A204.1 (cell line): ENCODE results near the gene INPP5D.
"Not testable (repeated sequence)": the region's sequence is repeated elsewhere in the genome, so short reads cannot be mapped to it uniquely, and the experiment has no call there.

Experiments
- FAIRE-seq: peaks from 2 replicates; lab custom pipeline; 2012; peaks lifted over from hg19 to GRCh38; lab: Jason Lieb, UNC

INPP5D gene

DNA sequence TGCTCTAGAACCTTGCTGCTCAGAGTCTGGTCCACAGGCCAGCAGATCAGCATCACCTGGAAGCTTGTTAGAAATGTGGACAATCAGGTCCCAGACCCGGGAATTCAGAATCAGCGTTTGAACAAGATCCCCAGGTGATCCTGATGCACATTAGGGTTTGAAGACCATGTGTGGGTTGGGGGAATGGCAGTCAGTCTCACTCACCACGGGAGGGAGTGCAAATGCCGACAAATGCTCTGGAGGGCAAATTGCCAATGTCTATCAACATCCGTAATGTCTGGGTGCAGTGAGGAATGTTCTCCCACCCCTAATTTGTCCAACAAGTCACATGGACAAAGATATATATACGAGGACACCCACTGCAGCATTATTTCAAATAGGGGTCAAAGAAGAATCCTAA, 34.5 kb downstream of the INPP5D start:
- no peak for FAIRE-seq

DNA sequence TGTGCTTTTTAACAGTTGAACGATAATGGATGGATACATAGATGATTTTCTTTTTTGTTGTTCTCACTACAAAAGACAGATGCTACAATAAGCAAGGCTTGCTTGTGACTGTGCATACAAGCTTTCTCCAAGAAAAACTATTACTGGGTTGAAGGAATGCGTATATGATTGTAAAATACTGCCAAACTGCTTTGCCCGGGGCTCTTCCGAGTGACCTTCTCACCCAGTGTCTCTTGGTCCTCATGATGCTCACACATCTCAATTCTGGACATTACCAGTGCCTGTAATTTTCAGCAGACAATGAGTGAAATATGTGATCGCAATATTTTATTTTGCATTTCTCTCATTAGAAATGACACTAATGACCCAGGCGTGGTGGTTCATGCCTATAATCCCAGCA, 35.9 kb downstream of the INPP5D start:
- no peak for FAIRE-seq

DNA sequence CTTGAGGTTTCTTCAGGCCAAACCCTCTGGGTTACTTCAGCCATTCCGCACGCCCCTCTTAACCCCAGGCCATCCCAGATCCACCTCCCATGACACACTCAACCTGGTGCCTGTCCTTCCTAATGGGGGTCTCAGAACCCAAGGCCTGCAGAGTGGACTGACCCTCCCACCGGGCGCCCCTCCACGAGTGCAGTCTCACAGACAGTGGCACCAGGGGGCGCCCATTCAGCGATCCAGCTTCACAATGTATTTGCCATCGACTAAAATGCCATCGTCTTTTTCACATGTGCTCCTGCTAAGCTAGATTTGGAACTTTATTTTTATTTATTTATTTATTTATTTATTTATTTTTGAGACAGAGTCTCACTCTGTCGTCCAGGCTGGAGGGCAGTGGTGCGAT, 38.5 kb downstream of the INPP5D start:
- no peak for FAIRE-seq

DNA sequence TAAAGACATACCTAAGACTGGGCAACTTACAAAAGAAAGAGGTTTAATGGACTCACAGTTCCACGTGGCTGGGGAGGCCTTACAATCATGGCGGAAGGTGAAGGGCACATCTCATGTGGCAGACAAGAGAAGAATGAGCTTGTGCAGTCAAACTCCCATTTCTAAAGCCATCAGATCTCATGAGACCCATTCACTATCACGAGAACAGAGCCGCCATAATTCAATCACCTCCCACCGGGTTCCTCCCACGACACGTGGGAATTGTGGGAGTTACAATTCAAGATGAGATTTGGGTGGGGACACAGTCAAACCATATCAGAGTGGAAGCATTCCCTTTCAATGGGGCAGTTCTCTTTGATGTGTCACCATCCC, 39.7 kb downstream of the INPP5D start:
- FAIRE-seq: not testable (repeated sequence)

DNA sequence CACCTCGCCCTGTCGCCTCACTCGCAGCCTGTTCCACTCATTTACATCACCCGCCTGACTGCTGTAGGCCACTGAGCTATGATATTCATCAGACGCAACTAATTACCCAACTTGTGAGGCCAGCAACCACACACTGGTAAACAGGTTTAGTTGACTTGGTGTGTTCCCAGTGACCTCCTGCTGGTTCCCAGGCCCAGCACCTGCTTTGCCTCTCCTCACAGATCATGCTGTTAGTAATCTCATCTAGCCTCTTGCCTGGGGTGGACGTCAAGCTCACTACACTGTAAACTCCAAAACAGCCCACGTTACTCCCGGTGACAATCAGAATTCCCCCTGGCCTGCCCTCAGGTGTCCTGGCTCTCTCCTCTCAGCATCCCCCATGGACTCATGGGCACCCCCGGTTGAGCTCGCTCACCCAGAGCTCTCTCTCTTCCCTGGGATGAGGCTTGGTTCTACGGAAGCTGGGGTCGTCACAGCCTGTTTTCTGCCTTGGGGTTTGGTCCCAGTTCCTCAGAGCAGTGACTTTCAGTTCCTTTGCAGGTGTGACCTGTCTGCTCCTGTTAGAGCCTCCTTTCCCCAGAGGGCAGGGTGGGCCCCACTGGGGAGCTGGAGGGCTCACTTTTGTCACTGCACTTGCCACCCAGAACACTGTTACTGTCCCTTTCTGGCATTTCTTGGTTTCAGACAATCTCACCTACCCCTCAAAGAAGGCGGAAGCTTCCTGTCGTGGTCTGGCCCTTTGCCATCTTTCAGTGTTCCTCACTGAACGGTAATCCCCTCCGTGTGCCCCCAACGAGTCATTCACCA, 40.3 kb downstream of the INPP5D start:
- FAIRE-seq: no peak

DNA sequence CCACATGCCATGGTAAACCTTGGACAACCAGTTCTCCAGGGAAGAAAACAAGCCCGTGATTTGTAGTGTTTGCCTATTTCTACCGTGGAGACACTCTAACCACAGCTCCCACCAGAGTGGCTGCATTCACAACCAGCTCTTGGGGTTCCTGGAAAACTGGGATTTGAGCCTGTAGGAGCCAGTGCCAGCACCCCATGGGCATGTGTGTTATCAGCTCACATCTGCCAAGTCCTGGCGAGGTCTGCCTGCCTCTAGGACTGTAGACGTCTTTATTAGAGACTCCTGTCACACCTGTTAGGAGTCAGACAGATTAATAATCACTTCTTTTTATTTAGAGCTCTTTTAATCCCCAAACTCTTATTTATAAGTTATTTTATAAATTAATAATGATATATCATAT, 41.0 kb downstream of the INPP5D start:
- no peak for FAIRE-seq

DNA sequence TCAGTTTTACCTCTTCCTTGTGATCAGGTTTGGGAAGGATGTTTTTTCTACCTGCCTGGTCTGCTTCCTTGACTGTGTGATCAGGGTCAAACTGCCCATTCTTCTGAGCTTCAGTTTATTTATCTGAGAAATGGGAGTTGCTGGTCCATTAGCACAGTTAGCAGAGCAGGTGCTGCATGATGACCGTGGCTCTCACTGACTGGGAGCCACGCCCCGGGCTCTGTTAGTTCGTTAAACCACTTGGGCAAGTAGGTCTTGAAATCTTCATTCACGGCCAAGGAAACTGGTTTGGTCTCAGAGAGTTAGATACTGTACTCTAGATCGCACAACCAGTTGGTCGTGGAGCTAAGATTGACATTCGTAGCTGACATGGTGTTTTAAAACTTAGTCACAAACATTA, 41.7 kb downstream of the INPP5D start:
- no peak for FAIRE-seq

DNA sequence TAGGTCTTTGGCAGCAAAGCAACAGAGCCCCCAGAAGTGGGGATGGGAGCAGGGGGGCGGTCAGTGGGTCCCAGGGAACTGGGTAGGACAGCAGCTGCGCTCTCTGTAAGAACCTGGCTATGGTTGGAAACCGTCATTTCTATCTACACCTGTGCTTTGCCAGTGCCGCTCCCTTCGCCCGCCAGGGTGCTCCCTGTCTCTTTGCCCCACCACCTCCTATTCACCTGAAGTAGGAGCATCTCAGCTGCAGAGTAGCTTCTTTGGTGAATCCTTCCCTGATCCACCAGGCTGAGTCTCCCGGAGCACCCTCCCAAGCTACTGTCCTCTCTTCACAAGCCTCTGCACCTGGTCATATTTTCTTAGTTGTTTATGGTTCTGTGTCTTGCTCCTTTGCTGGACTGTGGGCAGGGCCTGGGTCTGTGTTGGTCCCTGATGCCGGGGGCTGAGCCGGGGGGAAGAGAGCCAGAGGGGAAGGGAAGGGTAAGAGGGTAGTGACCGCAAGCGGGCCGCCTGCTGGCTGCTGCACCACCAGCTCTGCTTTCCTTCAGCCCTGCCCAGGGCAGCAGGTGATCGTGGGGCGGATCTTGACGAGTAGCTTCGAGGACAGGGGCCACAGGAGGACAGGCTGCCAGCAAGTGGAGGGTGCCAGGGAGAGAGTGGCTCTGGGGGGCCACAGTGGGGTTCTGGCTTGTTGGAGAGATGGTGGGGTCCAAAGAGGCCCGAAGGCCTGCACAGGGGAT, 45.2 kb downstream of the INPP5D start:
- no peak for FAIRE-seq

DNA sequence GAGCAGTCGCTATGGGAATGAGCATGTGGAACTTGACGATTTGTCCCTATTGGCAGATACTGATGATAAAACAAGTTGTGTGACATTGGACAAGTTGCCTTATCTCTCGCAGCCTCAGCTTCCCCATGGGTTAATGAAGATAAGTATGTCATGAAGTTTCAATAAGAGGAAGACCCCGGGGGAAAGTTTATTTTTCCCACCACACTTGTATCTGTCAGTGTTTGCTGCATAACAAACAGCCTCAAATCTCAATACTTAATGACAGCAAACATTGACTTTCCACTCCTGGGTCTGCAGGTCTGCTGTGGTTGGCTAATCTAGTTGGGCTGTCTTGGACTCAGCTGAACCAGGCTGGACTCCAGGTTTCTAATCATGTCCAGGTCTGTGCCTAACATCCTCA, 45.8 kb downstream of the INPP5D start:
- no peak for FAIRE-seq

DNA sequence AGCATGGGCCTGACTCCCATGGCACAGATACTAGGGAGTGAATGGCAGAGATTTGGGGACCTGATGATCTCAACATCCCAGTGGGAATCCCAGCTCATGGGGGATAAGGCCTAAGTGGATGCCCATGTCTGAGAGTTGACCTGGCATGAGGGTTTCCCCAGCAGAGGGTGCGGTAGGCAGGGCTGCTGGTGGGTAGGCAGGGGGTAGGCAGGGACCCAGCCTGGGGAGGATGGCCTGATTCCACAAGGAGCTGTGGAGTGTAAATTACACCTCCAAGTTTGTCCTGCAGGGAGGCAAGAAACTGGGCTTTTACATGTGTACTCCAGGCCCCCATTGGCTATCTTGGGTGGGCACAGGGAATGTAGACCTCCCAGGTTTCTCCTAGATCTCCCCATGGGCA, 46.9 kb downstream of the INPP5D start:
- no peak for FAIRE-seq

DNA sequence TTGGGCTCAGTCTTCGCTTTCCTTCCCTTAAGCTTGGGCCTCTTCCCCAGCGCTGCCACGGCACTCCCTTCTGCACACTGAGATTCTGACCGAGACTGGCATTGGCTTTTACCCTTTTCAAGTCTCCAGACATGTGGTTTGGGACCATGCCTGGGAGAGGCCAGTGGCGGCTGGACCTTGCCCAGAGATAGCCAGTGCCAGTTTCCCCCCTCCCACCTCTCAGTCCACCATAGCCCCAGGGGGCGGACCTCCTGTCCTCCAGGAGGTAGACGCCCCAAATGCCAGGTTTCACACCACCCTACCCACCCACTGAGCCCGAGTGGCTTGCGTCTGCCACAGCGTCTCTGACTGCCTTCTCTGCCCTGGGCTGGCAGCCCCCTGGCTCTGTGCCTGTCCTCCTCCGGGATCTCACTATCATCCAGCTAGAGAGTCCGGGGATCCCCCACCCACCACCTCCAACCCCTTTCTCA, 47.7 kb downstream of the INPP5D start:
- no peak for FAIRE-seq

DNA sequence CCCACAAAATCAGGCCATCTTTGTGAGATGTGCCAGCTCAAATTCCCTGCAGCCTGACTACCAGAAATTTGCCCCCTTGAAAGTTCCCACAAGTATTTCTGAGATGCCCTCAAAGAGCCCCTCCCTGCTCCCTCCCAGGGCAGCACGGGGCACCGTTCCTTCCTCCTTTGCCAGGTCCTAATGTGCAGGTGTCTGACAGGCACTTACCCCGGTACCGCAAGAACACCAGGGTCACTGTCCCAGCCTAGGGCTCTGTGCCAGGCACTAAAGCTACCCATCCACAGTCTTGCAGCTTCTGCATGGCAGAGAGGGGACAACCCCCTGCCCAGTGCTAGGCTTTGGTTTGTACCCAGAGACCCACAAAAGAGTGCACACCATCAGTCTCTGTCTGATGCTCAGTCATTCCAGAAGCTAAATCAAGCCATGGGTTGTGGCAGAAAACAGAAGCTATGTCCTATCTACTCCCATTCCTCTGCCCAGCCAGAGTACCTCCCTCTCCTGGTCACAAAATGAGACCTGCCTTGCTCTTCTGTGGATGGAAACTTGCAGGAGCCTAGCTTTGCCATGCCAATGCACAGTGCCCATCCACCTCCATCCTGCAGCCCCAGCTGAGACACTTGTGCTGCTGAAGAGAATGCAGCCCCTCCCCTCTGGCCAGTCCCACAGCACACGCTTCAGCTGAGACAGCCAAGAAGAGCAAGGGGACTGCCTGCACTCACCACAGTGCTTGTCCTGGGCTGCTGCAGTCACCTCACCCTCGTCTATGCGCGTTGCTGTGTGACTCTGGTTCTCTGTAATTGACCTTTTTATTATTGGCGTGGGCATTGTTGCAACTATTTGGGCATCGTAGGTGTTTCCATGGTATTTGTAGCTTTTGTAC, 48.7 kb downstream of the INPP5D start:
- FAIRE-seq: no peak

DNA sequence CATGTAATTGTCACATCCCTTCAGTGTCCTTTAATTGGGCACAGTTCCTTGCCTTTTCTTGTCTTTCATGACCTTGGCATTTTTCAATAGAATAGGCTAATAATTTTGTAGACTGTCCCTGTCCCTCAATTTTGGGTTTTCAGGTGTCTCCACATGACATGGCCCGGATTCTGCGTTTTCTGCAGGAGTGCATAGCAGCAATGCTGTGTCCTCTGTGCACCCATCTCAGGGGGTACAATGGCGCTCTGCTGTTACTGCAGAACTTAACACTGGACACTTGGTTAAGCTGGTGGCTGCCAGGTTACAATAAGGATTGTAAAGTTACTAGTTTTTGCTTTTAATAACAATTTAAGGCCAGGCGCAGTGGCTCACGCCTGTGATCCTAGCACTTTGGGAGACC, 51.3 kb downstream of the INPP5D start:
- no peak for FAIRE-seq

DNA sequence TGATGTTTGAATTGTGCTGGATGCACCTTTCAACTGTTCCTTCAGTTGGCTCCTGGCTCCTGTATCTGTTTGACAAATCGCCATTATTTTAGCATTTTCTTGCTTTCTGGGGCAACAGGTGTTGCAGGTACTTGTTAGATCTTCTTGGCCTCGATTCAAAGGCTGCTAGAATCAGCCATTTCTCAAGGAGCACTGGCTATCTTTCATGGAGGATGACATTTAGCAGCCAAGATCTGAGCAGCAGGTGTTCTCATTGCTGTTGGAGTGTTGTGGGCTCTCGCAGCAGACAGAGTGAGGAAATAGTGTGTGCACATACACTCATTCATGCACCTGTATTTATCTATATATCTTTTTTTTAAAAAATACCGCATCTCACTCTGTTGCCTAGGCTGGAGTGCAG, 52.2 kb downstream of the INPP5D start:
- no peak for FAIRE-seq

DNA sequence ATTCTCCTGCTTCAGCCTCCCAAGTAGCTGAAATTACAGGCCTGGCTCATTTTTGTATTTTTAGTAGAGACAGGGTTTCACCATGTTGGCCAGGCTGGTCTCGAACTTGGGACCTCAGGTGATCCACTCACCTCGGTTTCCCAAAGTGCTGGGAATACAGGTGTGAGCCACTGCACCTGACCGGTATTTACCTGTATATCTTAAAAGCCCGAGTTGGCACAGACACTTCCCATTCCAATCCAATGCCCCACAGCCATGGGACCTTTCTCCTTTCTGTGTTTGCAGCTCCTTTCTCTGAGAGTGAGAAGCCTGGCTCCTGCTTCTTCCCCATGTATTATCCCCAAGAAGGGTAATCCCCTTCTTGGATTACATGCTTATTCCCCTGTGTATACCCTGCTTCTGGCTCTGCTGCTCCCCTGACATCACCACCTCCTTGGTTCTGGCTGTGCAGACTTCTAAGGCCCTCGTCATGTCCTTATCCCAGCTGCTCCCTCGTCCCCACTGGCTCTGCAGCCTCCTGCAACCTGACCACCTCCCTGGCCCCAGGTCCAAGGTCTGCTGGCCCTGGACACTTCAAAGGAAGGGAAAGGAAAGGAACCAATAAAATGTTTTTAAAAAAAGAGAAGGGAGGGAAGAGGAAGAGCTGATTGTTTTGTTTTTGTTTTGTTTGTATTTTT, 52.8 kb downstream of the INPP5D start:
- no peak for FAIRE-seq

DNA sequence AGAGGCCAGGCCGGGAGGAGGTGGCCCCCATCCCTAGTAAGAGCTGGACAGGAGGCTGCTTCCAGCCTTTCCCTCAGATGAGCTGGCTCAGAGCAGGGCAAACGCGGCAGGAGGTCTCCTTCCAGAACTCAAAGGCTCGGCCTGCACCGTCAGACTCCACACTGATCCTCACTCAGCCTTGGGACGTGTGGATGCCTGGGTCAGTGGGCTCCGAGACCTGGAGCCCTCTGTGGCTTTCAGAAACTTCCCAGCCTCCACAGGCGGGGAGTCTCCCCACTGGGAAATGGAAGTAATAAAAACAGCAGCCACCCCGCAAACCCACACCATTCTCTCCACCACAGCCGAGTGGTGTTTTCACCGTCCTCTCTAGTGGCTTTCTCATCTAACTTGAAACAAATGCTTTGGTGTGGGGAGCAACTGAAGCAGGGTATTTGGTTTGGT, 54.3 kb downstream of the INPP5D start:
- FAIRE-seq: no peak

DNA sequence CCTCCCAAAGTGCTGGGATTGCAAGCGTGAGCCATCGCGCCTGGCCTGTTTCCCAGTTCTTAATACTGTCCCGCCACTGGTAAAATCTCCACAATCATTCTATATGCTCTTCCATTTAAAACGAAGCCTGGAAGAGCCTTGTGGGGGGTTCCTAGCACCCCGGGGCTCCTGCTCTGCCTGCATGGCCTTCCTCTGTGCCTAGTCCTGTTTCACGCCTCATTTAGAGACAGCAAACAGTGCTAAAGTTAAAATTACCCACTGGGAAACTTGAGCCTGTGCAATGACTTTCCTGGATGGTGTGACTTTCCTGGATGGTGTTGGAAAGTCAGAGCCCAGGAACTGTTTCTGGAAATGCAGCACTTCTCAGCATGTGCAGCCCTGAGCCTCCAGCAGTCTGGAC, 55.0 kb downstream of the INPP5D start:
- FAIRE-seq: no peak

DNA sequence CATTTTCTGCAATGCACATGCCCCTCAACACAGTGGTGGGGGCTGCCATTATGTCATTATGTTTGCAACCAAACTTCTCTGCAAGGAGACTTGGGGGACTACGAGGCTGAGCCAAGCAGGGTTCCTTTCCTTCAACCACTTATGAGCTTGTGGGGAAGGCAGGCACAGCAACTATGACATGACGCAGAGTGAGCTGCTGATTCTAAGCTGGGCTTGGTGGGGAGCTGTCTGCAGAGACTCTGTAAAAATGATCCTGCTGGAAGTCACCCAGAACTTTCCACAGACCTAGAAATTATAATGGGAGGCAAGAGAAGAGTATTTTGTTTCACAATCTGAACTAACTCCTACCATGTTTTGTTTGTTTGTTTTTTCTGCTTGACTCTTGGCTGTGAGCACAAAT, 55.6 kb downstream of the INPP5D start:
- no peak for FAIRE-seq

DNA sequence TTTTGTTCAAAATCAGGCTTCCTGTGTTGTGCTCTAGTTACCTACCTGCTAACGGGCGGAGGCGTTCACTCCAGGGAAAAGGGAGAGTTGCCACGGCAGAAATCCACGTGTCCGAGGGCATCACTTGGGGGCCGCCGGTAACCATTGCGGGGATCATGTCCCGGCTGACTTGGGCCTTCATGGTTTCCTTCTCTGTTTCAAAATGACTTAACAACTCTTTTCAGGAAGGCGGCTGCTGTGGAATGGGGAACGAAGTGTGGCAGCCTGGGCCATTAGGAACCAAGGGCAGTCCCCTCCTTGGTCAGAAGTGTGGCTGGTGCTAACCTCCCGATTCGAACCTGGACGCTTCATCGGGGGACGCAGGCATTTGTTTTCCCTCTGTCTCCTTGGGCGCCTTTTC, 56.8 kb downstream of the INPP5D start:
- no peak for FAIRE-seq

DNA sequence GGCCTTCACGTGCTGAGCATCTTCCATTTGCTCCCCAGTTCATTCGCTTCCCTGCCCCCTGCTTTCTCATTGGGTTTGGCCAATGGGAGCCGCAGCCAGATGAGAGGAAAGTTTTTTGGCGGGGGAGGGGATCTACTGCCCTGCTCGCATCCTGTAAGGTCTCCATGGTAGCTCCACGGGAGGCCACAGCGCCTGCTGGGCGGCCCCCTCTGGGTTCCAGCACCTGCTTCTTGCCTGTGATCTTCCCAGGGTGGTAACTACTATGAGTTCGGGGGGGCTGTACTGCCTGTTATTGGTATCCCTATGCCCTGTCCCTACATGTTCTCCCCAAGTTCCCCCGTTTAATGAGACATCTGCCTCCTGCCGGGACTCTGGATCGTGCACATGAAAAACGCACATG, 57.2 kb downstream of the INPP5D start:
- FAIRE-seq: no peak

DNA sequence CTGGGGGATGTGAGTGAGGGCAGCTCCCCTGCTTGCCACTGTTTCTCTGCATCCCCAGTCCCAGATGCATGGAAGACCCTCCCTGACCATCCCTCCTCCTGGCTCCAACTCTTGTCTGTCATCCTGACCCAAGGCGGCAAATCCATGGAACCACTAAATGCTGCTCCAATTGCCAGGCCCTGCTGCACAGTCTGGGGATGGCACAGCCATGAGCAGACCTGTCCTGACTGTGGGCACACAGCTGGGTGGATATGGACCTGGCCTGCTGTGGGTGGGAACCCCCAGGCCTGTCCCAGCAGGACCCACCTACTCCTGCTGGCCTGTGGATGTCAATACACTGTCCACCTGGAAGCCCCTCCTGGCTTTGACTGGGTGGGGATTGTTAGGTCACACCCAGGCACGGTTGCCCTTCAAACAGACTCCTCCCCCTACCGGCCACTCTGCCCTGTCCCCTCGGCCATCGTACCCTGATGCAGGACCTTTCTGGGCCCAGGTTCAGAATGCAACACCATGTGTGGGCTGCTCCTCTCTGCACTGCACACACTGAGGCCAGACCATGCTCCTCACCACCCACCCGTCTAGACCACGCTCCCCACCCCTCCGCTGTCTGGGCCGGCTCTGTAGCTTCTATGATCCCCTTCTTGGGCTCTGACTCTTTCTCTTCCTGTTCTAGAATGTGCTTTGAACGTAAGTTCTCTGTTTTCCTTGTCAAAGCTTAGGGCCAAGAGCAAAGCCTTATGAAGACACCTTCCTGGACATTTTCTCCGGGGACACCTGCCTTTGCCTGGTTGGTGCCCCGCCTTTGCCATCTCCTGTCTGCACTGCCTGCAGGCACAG, 57.9 kb downstream of the INPP5D start:
- FAIRE-seq: no peak
